Measurements from ENCODE around the gene CPA4.

- TF ChIP-seq CTCF (IDR thresholded peaks at IDR 0.05; ENCODE audit: insufficient read depth, low read length): no peak
- TF ChIP-seq POLR2AphosphoS5 (IDR thresholded peaks at IDR 0.05; ENCODE audit: low read depth): no peak
Measured at GRCh38 chr7:130322615-130323014, 29.7 kb downstream of the CPA4 start.
